ENCODE data around the gene NPBWR2.

Gene NPBWR2

GRCh38 chr20:64086801-64087200 lies 20.6 kb downstream of the NPBWR2 start:
- no peak for TF ChIP-seq CTCF (conservative IDR thresholded peaks at IDR 0.05; ENCODE audit: low read depth, low read length)
- Histone ChIP-seq H3K79me2 (ENCODE audit: insufficient read depth, low read depth) (no peaks in the 10 kb centered on the region), H3K27ac (no peak overlapping the region), H3K9ac (no peak overlapping the region), H2AFZ (ENCODE audit: low read depth) (no peak overlapping the region), H3K4me1 (ENCODE audit: low read depth, poor library complexity, severe bottlenecking) (no peaks in the 10 kb centered on the region), H4K20me1 (ENCODE audit: insufficient read depth) (no peaks in the 10 kb centered on the region), H3K4me3 (IDR thresholded peaks at IDR 0.05; ENCODE audit: insufficient read depth, low read depth, low read length) (no peak overlapping the region), H3K36me3 (ENCODE audit: insufficient read depth) (no peaks in the 10 kb centered on the region), H3K4me2 (no peak overlapping the region), H3K27me3 (ENCODE audit: insufficient read depth, low read depth) (peaks cover 81% of the 10 kb centered on the region)

DNA sequence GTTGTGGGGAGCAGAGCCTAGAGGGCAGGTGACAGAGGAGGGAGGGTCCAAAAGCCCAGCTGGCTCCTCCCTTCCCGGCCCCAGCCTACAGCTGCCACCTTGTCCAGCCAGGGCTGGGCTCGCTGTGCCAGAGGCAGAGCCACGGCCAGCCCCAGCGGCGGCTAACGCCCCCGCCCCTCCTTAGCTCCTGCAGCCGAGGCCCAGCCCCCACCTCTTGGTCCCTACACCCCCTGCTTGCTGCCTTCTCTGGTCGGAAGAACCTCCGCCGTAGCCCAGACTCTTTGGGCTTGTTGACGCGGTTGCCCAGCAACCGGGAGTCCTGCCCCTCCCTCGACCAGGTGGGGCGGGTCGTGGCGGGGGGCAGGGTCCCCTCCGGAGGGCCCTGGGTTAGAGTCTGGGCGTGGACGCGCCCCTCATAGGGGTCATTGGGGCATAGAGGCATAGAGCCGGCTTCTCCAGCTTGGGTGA lies 22.6 kb downstream of the NPBWR2 start:
- Histone ChIP-seq H3K4me2 (no peak overlapping the region), H2AFZ (ENCODE audit: low read depth) (no peak overlapping the region), H3K27ac (no peak overlapping the region), H3K4me3 (IDR thresholded peaks at IDR 0.05; ENCODE audit: insufficient read depth, low read depth, low read length) (no peak overlapping the region), H3K27me3 (ENCODE audit: insufficient read depth, low read depth) (peaks cover 87% of the 10 kb centered on the region), H3K79me2 (ENCODE audit: insufficient read depth, low read depth) (no peaks in the 10 kb centered on the region), H4K20me1 (ENCODE audit: insufficient read depth) (no peaks in the 10 kb centered on the region), H3K36me3 (ENCODE audit: insufficient read depth) (no peaks in the 10 kb centered on the region), H3K9ac (no peak overlapping the region), H3K4me1 (ENCODE audit: low read depth, poor library complexity, severe bottlenecking) (no peaks in the 10 kb centered on the region)
- no peak for TF ChIP-seq CTCF (conservative IDR thresholded peaks at IDR 0.05; ENCODE audit: low read depth, low read length)

- H3K9ac ChIP-seq, result no peak within 1 kb of the TSS
- H3K4me3 ChIP-seq (IDR thresholded peaks at IDR 0.05; ENCODE audit: insufficient read depth, low read depth, low read length), result no peak within 1 kb of the TSS
- no peak within 1 kb of the TSS for H3K27ac ChIP-seq
- H3K4me1 ChIP-seq (ENCODE audit: low read depth, poor library complexity, severe bottlenecking), result no peaks in the 10 kb centered on the region
- no peaks in the 10 kb centered on the region for H4K20me1 ChIP-seq (ENCODE audit: insufficient read depth)
- H2AFZ ChIP-seq (ENCODE audit: low read depth), result no peak within 1 kb of the TSS
- no peaks in the 10 kb centered on the region for H3K79me2 ChIP-seq (ENCODE audit: insufficient read depth, low read depth)
- peaks cover 85% of the 10 kb centered on the region for H3K27me3 ChIP-seq (ENCODE audit: insufficient read depth, low read depth)
- TF ChIP-seq CTCF (conservative IDR thresholded peaks at IDR 0.05; ENCODE audit: low read depth, low read length), result no peak
- H3K4me2 ChIP-seq, result no peak within 1 kb of the TSS; the same call in 1 of the 2 replicates
- no peaks in the 10 kb centered on the region for H3K36me3 ChIP-seq (ENCODE audit: insufficient read depth)
These were observed 23.3 kb downstream of the NPBWR2 start, which contains the start of gene LKAAEAR1 for GRCh38 chr20:64083804-64084684. Gene LKAAEAR1, minus strand, starts transcription at chr20:64084398. Its CDS starts 179 bp downstream, at chr20:64084219.

GRCh38 chr20:64083378-64083803 lies 24.0 kb downstream of the NPBWR2 start:
- no peak overlapping the region for H2AFZ ChIP-seq (ENCODE audit: low read depth)
- H3K4me2 ChIP-seq, result no peak overlapping the region; the same call in 1 of the 2 replicates
- peaks cover 82% of the 10 kb centered on the region for H3K27me3 ChIP-seq (ENCODE audit: insufficient read depth, low read depth)
- no peak; the same call in 1 of the 2 replicates for TF ChIP-seq CTCF (conservative IDR thresholded peaks at IDR 0.05; ENCODE audit: low read depth, low read length)
- H3K9ac ChIP-seq, result no peak overlapping the region
- H4K20me1 ChIP-seq (ENCODE audit: insufficient read depth), result no peaks in the 10 kb centered on the region
- no peaks in the 10 kb centered on the region for H3K79me2 ChIP-seq (ENCODE audit: insufficient read depth, low read depth)
- no peak overlapping the region for H3K27ac ChIP-seq
- H3K4me1 ChIP-seq (ENCODE audit: low read depth, poor library complexity, severe bottlenecking), result peaks cover 6% of the 10 kb centered on the region
- no peak overlapping the region for H3K4me3 ChIP-seq (IDR thresholded peaks at IDR 0.05; ENCODE audit: insufficient read depth, low read depth, low read length)
- H3K36me3 ChIP-seq (ENCODE audit: insufficient read depth), result no peaks in the 10 kb centered on the region
